HG03108 (cell line): ENCODE data around the gene ABHD8.

Source experiments
- ATAC-seq: cut with Tn5 transposase; IDR thresholded peaks from one replicate; pipeline ENCODE4 v1.9.1; 2021; ENCODE audit warnings: moderate library complexity; ENCODE audit not compliant: unreplicated experiment

ABHD8 gene

GRCh38 chr19:17321655-17322489, 18.6 kb upstream of the ABHD8 start:
- no peak for ATAC-seq

- no peak for ATAC-seq
Observed at GRCh38 chr19:17320435-17320834, 17.2 kb upstream of the ABHD8 start.

- ATAC-seq: no peak
Observed at GRCh38 chr19:17319473-17320238, 16.4 kb upstream of the ABHD8 start.

DNA sequence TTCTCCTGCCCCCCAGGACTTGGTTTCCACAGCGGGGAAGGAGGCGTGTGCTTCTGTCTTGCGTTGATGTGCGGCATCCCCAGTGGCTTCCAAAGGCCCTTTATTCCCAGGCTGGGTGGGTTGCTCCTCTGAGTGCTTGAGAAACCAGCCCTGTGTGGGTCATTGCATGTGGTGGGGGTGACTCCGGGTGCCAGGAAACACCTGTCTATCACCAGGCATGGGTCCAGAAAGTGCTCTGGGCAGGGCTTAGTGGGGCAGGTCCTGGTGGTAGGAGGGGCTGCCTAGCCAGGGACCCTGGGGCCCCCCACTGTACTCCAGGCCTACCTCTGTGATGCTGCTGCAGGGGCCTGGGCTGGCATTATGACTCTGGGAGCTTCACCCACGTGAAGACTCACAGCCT, 15.7 kb upstream of the ABHD8 start:
- ATAC-seq: no peak

GRCh38 chr19:17314007-17314593, 10.9 kb upstream of the ABHD8 start:
- ATAC-seq: no peak

DNA sequence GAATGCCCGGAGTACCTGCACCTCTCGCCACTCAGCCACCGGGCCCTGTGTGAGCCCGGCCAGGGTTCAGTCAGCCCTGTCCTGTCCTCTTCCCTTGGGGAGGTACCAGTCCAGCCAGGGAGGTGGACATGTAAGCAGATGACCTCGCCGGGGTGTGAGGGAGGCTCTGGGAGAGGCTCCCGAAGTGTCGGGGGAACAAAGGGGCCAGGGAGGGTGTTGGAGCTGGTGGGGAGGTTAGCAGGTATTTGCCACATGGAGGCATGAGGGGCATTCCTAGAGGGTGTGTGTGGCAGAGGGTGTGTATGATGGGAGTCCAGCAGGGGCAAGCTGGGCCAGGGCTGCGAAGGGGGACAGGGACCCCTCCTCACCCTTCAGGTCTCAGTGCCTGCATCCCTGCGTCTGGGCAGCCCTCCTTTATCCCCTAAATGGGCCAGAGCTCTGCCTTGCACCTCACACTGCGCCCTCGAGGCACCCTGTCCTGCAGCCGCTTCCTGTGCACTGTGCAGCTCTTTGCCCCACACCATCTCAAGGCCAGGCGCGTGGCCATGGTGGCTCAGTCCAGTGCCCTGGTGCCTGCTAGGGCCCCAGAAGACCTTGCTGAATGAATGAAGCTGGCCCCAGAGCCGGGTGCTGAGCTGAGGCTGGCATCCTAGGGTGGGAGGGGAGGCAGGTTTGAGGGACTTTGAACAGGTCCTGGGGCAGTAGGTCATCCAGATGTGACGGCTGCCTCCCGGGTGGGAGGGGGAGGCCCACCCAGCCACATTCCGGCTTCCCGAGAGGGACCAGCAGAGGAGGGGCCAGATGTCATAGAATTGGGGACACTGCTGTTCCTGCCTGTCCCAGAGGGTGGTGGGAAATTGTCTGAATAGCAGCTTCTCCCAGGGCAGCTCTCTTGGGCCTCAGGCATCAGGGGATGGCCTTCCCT, 9.2 kb upstream of the ABHD8 start:
- ATAC-seq: no peak

DNA sequence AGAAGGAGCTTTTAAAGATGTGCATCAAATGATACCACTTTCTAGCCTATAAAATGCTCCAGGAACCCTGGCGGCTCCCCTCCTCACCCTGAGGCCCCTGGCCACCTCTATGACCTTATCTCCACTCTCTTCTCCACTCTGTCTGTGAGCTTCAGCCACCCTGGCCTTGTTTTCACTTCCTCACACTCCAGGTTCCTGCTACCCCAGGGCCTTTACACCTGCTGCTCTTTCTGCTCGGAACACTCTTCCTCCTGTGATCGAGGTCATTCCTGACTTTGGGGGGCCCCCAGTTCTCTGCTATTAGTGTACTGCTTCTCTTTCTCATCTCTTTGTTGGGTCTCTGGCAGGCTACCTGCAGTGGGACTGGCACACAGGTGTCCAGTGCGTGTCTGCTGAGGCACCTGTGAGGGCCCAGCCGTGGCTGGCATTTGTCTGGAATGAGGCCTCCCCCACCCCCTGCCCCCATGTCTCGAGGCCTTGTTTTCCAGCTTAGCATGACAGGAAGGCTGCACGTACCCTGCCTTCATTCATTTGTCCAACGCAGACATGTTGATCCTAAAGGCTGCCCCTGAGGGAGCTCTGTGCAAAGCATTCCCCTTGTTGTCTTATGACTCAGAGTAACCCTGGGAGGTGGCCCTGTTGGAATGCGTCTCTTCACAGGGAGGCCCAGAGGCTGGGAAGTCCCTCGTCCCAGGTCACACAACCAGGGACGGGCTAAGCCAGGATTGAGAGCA, 8.4 kb upstream of the ABHD8 start:
- ATAC-seq: no peak

DNA sequence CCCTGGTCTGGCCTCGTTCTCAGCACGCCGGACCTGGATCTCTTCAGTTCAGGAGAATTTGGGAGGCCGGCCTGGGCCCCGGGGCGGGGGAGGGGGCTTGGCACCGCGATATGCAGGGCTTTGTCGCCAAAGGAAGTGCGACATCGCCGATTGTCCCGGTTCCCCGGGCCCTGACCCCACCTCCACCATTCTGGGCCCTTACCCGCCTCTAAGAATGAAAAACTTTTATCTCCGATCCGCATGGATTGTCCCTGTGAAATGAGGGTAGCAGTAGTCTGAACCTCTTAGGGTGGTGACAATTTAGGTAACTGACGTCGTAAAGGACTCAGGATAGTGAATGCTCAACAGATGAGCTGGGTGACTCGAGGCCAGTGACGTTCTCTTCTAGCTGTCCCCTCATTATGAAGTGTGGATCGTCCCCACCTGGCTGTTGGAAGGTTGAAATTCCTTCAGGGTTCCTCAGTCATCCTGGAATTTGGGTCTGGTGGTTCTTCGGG, 6.8 kb upstream of the ABHD8 start:
- no peak for ATAC-seq

DNA sequence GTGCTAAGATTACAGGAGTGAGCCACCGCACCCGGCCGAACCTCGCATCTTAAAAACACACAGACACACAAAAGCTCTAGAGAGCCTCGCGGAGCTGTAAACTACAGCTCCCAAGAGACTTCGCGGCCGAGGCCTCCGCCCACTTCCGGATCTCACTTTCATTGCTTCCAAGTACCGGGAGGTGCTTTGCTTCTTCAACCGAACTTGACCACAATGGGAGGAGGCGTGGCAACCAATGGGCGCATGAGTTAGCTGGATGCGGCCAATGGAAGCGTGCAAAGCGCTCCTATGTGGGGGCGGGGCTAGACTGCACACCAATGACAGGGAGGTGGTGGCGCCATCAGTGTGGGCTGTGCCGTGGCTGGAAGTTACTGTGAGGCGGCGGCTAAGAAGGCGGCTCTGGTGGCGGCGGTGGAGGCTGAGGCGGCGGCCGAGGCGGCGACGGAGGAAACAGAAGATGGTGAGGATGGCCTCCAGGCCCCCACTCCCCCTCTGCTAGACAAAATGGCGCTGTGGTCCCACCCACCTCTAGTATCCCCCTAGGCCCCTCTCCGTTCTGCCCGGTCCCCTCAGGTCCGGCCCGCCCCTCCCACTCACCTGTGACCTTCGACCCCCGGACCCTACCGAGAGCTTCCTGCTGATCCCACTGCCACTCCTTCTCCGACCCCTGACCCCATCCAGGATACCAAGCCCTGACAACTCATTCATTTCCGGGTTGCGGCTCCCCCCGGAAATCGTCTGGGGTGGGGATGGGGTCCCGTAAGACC, 6.2 kb upstream of the ABHD8 start, which contains the start of gene DDA1:
Gene DDA1 (plus strand): TSS at position 366 of the 767 bp plus-strand sequence. CDS start 92 bp downstream, at position 458.
- peak; percentile 45 for ATAC-seq

DNA sequence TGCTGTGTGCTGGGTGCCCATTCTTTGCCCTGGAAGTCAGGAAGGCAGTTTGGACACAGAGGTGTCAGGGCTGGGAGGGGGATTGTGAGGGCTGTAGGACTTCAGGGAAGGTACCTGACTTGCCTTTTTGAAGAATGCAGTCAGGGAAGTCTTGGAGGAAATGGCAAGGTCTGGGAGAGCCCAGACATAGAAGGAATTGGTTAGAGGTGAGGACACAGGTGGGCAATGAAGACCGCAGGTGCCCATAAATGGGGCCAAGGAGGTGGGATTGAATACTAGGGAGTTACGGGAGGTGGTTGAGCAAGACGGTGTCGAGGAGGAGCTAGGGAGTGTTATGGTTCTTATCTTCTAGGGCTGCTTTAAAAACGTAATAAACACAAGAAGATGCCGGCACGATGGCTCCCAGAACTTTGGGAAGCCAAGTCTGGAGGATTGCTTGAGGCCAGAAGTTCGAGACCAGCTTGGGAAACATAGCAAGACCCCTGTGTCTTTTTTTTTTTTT, 4.7 kb upstream of the ABHD8 start:
- ATAC-seq: no peak

- no peak for ATAC-seq
Observed at GRCh38 chr19:17306285-17306714, 3.1 kb upstream of the ABHD8 start.

GRCh38 chr19:17305517-17306284, 2.5 kb upstream of the ABHD8 start, which contains the start of gene MRPL34:
Gene MRPL34 (plus strand): TSS chr19:17305872. CDS start chr19:17305893, 21 bp downstream.
- peak; percentile 63 for ATAC-seq

- no peak for ATAC-seq
Observed at GRCh38 chr19:17305216-17305516, 1.9 kb upstream of the ABHD8 start.

DNA sequence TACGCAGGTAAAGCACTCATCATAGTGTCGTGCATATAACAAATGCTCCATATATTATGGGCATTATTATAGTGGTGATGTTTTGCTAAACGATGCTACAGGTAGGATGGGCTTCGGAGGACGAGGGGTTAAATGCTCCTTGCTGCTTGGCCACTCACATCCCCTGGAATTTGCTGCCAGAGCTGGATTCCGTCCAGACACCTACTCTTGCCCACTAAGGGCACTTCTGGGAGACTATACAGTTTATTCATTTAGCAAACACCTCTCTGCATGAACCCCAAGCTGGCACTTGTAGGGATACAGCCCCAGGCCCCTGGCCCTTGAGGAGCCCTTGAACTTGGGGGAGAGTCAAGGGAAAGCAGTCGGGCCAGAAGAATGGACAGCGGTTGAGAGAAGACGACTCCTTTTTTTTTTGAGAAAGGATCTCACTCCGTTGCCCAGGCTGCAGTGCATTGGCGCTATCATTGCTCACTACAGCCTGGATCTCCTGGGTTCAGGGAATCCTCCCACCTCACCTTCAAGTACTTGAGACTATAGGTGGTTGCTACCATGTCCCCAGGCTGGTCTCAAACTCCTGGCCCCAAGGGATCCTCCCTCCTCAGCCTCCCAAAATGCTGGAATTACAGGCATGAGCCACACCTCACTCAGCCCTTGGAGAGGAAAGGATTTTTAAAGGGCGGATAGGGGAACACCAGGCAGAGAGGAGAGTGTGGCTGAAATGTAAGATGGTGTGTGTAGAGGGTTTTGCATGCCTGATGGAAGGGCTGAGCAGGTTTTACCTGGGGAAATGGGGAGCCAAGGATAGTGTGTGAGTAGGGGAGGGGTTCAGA, 1.4 kb upstream of the ABHD8 start:
- no peak for ATAC-seq

DNA sequence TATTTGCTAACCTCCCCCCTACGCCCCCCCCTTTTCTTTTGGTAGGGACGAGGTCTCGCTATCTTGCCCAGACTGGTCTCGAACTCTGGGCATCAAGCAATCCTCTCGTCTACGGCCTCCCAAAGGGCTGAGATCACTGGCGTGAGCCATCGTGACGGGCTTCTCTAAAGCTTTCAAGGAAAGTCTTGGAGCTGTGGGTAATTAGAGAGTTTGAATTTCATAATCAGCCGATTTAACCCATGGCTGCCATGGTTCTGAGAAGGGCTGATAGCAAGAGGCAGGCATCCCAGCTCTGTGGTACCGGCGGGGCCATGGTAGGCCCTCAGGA, 679 bp upstream of the ABHD8 start:
- ATAC-seq: no peak

GRCh38 chr19:17302391-17303166, 646 bp downstream of the ABHD8 start:
- ATAC-seq: no peak
